Renal cortex interstitium (tissue), 11 donors: ENCODE measurements around the gene KCNH5. TPM values are rescaled to one million over a fixed set of nuclear protein-coding genes. Genes with fewer than 3 reads are reported as not detected.
A peak's percentile ranks its signal among the peaks of the same experiment; 100 is the strongest.

Experiments used
- DNase-seq, 11 donors: peaks; one replicate each; pipeline ENCODE4 v3.0.0-alpha.2; 2013; ENCODE audit warnings: low read depth in 9 of 11, low spot score in 4 of 11; ENCODE audit errors: extremely low read depth in 1 of 11
- polyA plus RNA-seq, 3 donors: library from polyadenylated mRNA; unstranded; fragments of 120-200 nt; gene quantifications; one replicate each; pipeline ENCODE4 v1.2.1, GENCODE V29; 2013; ENCODE audit not compliant: insufficient read length in 3 of 3

The KCNH5 gene
- polyA plus RNA-seq, 3 donors = 0.09 to 0.14 (median 0.14) TPM

DNA sequence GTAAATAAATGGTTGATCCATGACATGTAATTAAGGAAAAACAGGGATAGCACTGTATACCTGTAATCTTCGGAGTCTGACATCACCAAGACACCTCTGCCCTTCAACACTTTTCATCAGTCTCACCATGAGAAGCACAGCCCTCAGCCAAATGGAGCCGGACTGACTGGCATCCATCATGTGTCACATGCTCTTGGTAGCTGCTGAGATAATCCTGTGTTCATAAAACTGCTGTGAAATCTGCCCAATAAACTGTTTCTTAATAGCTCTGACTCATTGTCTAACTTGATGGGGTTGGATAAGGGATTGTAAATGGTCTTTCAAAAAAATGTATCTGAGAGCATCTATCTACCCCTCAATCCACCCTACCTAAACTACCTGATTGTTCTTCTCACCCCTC, 33.6 kb downstream of the KCNH5 start:
- no peak for DNase-seq

- DNase-seq = no peak
These were observed 35.8 kb downstream of the KCNH5 start for GRCh38 chr14:63009495-63009894.

DNA sequence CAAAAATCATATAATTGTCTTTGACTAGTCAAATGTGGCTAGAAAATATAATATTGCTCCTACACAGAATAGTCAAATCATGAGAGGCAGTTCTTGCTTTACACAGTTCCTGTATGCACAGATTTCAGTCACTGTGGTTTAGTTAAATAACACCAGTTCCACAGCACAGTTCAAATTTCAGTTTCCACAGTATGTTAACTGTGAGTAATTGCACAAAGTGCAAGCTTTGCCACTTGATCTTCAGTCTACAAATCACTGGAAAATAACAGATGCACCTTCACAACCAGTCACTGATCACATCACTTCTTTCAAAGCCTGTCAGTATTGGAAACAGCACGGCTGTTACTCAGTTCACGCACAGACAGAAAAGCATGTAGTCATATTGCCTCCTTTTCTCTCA, 38.7 kb downstream of the KCNH5 start:
- DNase-seq = peak in 3 of 11 donors; percentile 2 to 18 (median 8)

DNA sequence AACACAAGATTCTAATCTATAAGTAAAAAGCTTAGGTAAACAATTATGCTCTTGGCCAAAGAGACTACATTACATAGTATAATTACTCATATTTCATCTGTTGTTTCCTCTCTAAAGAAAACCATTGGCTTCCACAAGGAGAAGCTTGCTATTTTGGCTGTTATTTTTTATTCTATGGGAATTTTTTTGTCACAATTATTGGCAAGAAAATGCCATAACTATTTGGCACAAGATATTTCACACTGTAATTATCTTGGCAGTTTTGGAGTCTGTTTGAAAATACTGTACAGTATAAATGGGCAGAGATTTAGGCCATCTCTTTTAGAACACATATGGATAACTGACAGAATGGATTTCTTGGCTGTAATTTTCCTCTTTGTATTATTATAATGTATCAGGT, 51.2 kb downstream of the KCNH5 start:
- DNase-seq = no peak

- DNase-seq = no peak
These were observed 56.3 kb downstream of the KCNH5 start for GRCh38 chr14:62988967-62989366.

DNA sequence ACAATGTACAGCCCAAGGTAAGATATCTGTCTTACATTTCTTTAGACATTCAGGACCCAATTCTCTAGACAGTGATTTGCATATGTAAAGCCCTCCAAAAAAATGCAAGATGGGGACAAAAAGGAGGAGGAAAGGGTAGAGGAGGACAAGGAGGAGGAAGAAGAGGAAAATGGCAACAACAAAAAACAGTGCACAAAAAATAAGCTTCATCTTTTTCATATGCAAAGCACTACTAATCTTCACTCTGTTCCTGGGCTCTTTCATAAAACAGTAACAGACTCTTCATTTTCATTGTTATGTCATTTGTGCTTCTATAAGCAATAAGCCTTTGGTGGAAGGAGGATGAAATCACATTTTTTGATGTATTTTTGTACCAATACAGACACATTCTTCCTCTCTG, 61.4 kb downstream of the KCNH5 start:
- no peak for DNase-seq

- DNase-seq = no peak
These were observed 64.6 kb downstream of the KCNH5 start for GRCh38 chr14:62980693-62981092.

GRCh38 chr14:62957562-62957961, 87.7 kb downstream of the KCNH5 start:
- no peak for DNase-seq

DNA sequence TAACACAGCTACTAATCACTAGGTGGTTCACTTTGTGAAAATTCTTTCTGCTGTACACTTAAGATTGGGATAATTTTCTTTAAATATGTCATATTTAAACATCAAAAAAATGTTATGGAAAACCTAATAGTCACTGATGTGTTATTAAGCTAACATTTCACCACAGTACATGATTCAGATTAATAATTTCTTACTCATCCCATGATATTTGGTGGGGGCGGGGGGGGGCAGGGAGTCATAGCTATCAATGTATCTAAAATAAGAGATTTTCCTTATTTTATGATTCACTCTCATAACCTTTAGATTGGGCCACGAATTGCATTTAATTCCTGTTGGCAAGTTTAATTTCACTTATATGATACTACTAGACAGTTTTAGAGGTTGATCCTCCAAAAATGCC, 88.8 kb downstream of the KCNH5 start:
- DNase-seq = no peak

DNA sequence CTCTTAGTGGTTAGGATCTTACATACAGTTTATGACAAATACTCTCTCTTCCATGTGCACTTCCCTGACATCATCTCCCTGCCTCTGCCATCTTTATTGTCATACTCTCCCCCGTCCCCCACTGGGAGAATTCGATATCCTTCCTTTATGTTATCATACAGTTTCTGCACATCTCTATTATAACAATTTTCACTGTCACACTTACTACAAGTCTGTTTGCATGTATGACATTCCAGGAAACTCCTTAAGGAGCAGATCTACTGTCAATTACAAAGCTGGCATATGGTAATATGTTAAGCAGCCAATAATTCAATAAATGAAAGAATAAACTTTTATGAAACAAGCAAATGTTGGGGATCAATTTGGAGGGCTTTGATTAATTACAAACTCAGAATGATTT, 91.1 kb downstream of the KCNH5 start:
- no peak for DNase-seq

GRCh38 chr14:62952226-62952625, 93.0 kb downstream of the KCNH5 start:
- no peak for DNase-seq

DNA sequence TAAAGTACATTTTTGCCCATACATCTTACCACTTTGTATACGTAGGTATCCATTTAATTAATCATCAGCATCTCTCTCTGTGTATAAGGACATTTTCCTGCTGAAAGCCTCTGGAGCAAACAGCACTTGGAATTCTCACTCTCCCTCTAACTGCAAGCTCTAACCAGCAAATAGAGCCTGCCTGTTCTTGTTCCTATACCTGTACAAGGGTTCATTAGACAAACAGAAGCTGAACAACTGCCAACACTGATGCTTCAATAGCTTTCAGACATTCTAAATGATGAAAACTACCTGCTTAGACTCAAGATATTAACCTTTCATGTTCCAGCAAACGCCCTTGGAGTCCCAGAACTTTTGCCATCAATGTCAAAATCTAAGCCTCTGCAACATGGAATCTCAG, 98.0 kb downstream of the KCNH5 start:
- DNase-seq = no peak

- DNase-seq = no peak
These were observed 99.0 kb downstream of the KCNH5 start for GRCh38 chr14:62946221-62946620.

GRCh38 chr14:62943202-62943601, 102.1 kb downstream of the KCNH5 start:
- DNase-seq = no peak

GRCh38 chr14:62939970-62940369, 105.3 kb downstream of the KCNH5 start:
- DNase-seq = no peak

DNA sequence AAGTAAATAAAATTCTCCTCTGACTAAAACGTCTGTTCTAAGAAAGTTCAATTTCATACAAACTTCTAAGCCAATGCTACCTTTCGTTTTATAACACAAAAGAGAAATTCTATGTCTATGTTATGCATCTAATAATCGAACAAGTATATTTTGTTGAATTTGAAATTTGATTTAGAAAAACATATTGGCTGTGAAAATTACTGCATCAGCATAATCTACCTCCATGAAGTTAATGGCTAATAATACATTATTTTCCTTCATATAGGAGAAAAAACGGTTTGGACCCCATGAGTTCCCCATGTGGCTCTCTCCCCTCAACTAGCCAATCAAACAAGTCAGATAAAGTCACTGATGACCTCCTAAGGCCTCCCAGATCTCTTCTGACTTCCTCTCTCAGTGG, 106.5 kb downstream of the KCNH5 start:
- DNase-seq = no peak

GRCh38 chr14:62934439-62934838, 110.8 kb downstream of the KCNH5 start:
- DNase-seq = no peak

DNA sequence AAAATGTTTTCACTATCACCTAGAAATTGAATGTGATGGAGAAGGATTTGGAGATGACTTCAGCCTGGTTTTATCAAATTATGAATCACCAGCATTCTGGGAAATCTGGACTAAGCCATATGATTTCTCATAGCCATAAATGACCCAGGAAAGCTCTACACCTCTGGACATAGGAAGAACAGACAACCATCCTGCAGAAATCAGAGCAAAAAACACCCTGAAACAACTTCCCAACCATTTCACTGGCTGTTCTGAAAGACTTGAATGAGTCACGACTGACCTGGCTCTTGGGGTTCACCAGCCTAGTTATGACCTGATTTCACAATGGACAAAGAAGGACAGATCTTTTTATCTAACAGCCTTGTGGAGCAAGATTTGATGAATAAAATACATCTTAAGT, 123.8 kb downstream of the KCNH5 start:
- DNase-seq = no peak

- no peak for DNase-seq
These were observed 128.7 kb downstream of the KCNH5 start for GRCh38 chr14:62916551-62916950.

GRCh38 chr14:62914873-62915272, 130.4 kb downstream of the KCNH5 start:
- no peak for DNase-seq

- no peak for DNase-seq
These were observed 131.2 kb downstream of the KCNH5 start for GRCh38 chr14:62914025-62914424.

- no peak for DNase-seq
These were observed 136.8 kb downstream of the KCNH5 start for GRCh38 chr14:62908506-62908905.
